GM12878 (cell line): ENCODE measurements around the gene PPP1R10. TPM values are rescaled to one million over a fixed set of nuclear protein-coding genes. Genes with fewer than 3 reads are reported as not detected.

Source experiments
- CTCF ChIP-seq, 3 experiments: IDR thresholded peaks in 2 of 3; conservative IDR thresholded peaks in 1 of 3; 2 replicates each; pipeline ENCODE4 v1.5.1; 2011; ENCODE audit warnings: low read depth in 3 of 3, low read length in 3 of 3, mild to moderate bottlenecking in 3 of 3, control low read depth in 2 of 3, moderate library complexity in 2 of 3, inconsistent platforms in 1 of 3, mixed read lengths in 1 of 3; ENCODE audit not compliant: control insufficient read depth in 2 of 3, insufficient read depth in 1 of 3; ENCODE audit errors: extremely low read depth in 1 of 3
- EED ChIP-seq: sonication (generic); IDR thresholded peaks from 2 replicates; pipeline ENCODE4 v1.6.1; 2016; ENCODE audit warnings: antibody characterized with exemption, low read depth
- FOXK2 ChIP-seq: fragments of 450-650 bp; IDR thresholded peaks from 2 replicates; pipeline ENCODE4 v1.6.1; 2017; ENCODE audit warnings: mild to moderate bottlenecking, moderate library complexity
- IRF3 ChIP-seq: fragments of 450-650 bp; IDR thresholded peaks from 2 replicates; pipeline ENCODE4 v1.6.1; 2014; ENCODE audit warnings: mild to moderate bottlenecking
- KAT2A ChIP-seq: conservative IDR thresholded peaks from 2 replicates; pipeline ENCODE4 v1.6.1; 2011; ENCODE audit warnings: low read depth, low read length; ENCODE audit not compliant: control insufficient read depth
- NFYA ChIP-seq: IDR thresholded peaks from 2 replicates; pipeline ENCODE4 v1.6.1; 2011; ENCODE audit warnings: low read depth, mild to moderate bottlenecking, low read length, improper control_type of control experiment, borderline replicate concordance
- NR2C1 ChIP-seq: fragments of 450-650 bp; IDR thresholded peaks from 2 replicates; pipeline ENCODE4 v1.6.1; 2017; ENCODE audit warnings: antibody characterized with exemption, mild to moderate bottlenecking, moderate library complexity
- PKNOX1 ChIP-seq: fragments of 450-650 bp; IDR thresholded peaks from 2 replicates; pipeline ENCODE4 v1.6.1; 2016; ENCODE audit warnings: mild to moderate bottlenecking
- RAD21 ChIP-seq: IDR thresholded peaks from 2 replicates; pipeline ENCODE4 v1.6.1; 2011; ENCODE audit warnings: mild to moderate bottlenecking, low read depth, low read length, moderate library complexity; ENCODE audit not compliant: insufficient read depth
- RELA ChIP-seq: fragments of 450-650 bp; IDR thresholded peaks from 2 replicates; pipeline ENCODE4 v1.8.0; 2014; ENCODE audit warnings: borderline replicate concordance; ENCODE audit not compliant: partially characterized antibody
- SMARCA5 ChIP-seq: fragments of 450-650 bp; IDR thresholded peaks from 2 replicates; pipeline ENCODE4 v1.6.1; 2017; ENCODE audit warnings: mild to moderate bottlenecking
- SPI1 ChIP-seq: IDR thresholded peaks from 2 replicates; pipeline ENCODE4 v1.6.1; 2011; ENCODE audit warnings: low read depth, mild to moderate bottlenecking, low read length, moderate library complexity, borderline replicate concordance; ENCODE audit not compliant: insufficient read depth
- STAT1 ChIP-seq: fragments of 450-650 bp; conservative IDR thresholded peaks from 2 replicates; pipeline ENCODE4 v1.6.1; 2014; ENCODE audit warnings: antibody characterized with exemption, mild to moderate bottlenecking
- TARDBP ChIP-seq: IDR thresholded peaks from 2 replicates; pipeline ENCODE4 v1.6.1; 2016; ENCODE audit warnings: borderline replicate concordance
- ZBTB11 ChIP-seq: fragments of 450-650 bp; formaldehyde crosslinking; IDR thresholded peaks from 2 replicates; pipeline ENCODE4 v1.5.0; 2022; ENCODE audit warnings: mild to moderate bottlenecking, missing genetic modification characterization
- ZNF687 ChIP-seq: fragments of 450-650 bp; IDR thresholded peaks from 2 replicates; pipeline ENCODE4 v1.6.1; 2017; ENCODE audit warnings: mild to moderate bottlenecking, moderate library complexity
- polyA plus RNA-seq, 11 experiments: library from polyadenylated mRNA; depleted of rRNA in 4 of 11; unstranded in 6 of 11; stranded (reverse) in 5 of 11; fragments of >200 nt; fragmentation: Nextera tagmentation in 4 of 11; fragmentation: Illumina TruSeq in 1 of 11; extraction: Ambion mirVana in 4 of 11; extraction: Trizol in 1 of 11; gene quantifications; 1 replicate in 1 of 11; 2 replicates in 10 of 11; pipeline versions ENCODE4 v1.2.1 to v1.2.3, GENCODE V29; 2011 to 2016; ENCODE audit warnings: inconsistent platforms in 2 of 11, missing spikeins in 2 of 11, low read depth in 1 of 11
- total RNA-seq, 4 experiments: library from RNA; depleted of rRNA in 3 of 4; stranded (reverse); fragments of >200 nt in 3 of 4; fragmentation: Illumina TruSeq in 1 of 4; extraction: Trizol in 1 of 4; gene quantifications; 2 replicates each; pipeline versions ENCODE4 v1.2.1 to v1.2.3, GENCODE V29; 2013 to 2021

Gene PPP1R10
- total and polyA plus RNA-seq, 10 of the 15 experiments (the other 5 are each of a cell fraction or from before 2014, with no cell fraction given): 11.3 to 83.8 (median 41.2) TPM

GRCh38 chr6:30556906-30557682 lies 59.9 kb downstream of the PPP1R10 start, which contains the start of gene PRR3 (continued):
- TF ChIP-seq CTCF (IDR thresholded peaks at IDR 0.05 in 2 of 3, conservative IDR thresholded peaks at IDR 0.05 in 1 of 3; ENCODE audit: control insufficient read depth in 2 of 3, extremely low read depth in 1 of 3, insufficient read depth in 1 of 3, low read depth in 3 of 3, low read length in 3 of 3): no peak
- TF ChIP-seq RAD21: no peak
- peak; percentile 11 for TF ChIP-seq FOXK2
- peak; percentile 94 for TF ChIP-seq NR2C1
- TF ChIP-seq ZNF687: peak; percentile 91
- TF ChIP-seq KAT2A: no peak
- TF ChIP-seq STAT1: no peak
- no peak for TF ChIP-seq NFYA
- TF ChIP-seq SMARCA5: peak; percentile 60; the same call in 1 of the 2 replicates
- TF ChIP-seq SPI1: 0 out of 2 replicates have a peak, but pooled peaks have one; percentile 9
- TF ChIP-seq TARDBP: peak; percentile 77; the same call in 1 of the 2 replicates
- TF ChIP-seq PKNOX1: peak; percentile 62; the same call in 1 of the 2 replicates
- 0 out of 2 replicates have a peak, but pooled peaks have one; percentile 34 for TF ChIP-seq EED
- peak; percentile 25 for TF ChIP-seq RELA
- no peak for TF ChIP-seq IRF3
- peak; percentile 75 for TF ChIP-seq ZBTB11
